Neuron (in vitro differentiated cells): ENCODE data around the gene TNFRSF1A.

Experiments
- H2AFZ ChIP-seq: one replicate; pipeline ENCODE4 v1.6.1; 2013; ENCODE audit warnings: low read depth, mild to moderate bottlenecking, inconsistent platforms, low read length, moderate library complexity
- H3K27me3 ChIP-seq: one replicate; pipeline ENCODE4 v1.6.1; 2013; ENCODE audit warnings: low read length; ENCODE audit not compliant: insufficient read depth
- H3K36me3 ChIP-seq: one replicate; pipeline ENCODE4 v1.6.1; 2013; ENCODE audit warnings: low read length; ENCODE audit not compliant: insufficient read depth
- H3K4me1 ChIP-seq: one replicate; pipeline ENCODE4 v1.6.1; 2013; ENCODE audit warnings: low read length; ENCODE audit not compliant: insufficient read depth
- H3K4me3 ChIP-seq: 2 replicates; pipeline ENCODE4 v1.5.1; 2013; ENCODE audit warnings: mild to moderate bottlenecking, low read length, moderate library complexity
- H3K9me3 ChIP-seq: one replicate; pipeline ENCODE4 v1.6.1; 2013; ENCODE audit warnings: low read length

TNFRSF1A gene

GRCh38 chr12:6341417-6342139, at the start of gene TNFRSF1A:
Gene TNFRSF1A, minus strand, starts transcription at chr12:6342076. Its CDS starts 262 bp downstream, at chr12:6341814.
- Histone ChIP-seq H3K36me3 (peaks cover 3% of the 10 kb centered on the region), H3K4me1 (peaks cover 48% of the 10 kb centered on the region), H3K9me3 (no peaks in the 10 kb centered on the region), H3K27me3 (no peaks in the 10 kb centered on the region), H2AFZ (peak within 1 kb of the TSS; percentile 66), H3K4me3 (peak within 1 kb of the TSS; percentile 78)

- H3K4me3 ChIP-seq: no peak overlapping the region
- peaks cover 4% of the 10 kb centered on the region for H3K27me3 ChIP-seq
- no peaks in the 10 kb centered on the region for H3K9me3 ChIP-seq
- no peaks in the 10 kb centered on the region for H3K36me3 ChIP-seq
- no peak overlapping the region for H2AFZ ChIP-seq
- no peaks in the 10 kb centered on the region for H3K4me1 ChIP-seq
Measured at GRCh38 chr12:6391013-6391412, 49.1 kb upstream of the TNFRSF1A start.

- H2AFZ ChIP-seq: no peak overlapping the region
- H3K36me3 ChIP-seq: no peaks in the 10 kb centered on the region
- H3K4me1 ChIP-seq: no peaks in the 10 kb centered on the region
- H3K9me3 ChIP-seq: no peaks in the 10 kb centered on the region
- peaks cover 4% of the 10 kb centered on the region for H3K27me3 ChIP-seq
- no peak overlapping the region for H3K4me3 ChIP-seq
Measured at GRCh38 chr12:6390084-6390799, 48.4 kb upstream of the TNFRSF1A start.

- Histone ChIP-seq H3K36me3 (no peaks in the 10 kb centered on the region), H3K9me3 (peaks cover 2% of the 10 kb centered on the region), H3K27me3 (peaks cover 2% of the 10 kb centered on the region), H2AFZ (no peak overlapping the region), H3K4me1 (no peaks in the 10 kb centered on the region), H3K4me3 (no peak overlapping the region)
Measured at GRCh38 chr12:6387541-6387940, 45.7 kb upstream of the TNFRSF1A start.

GRCh38 chr12:6386491-6386890, 44.6 kb upstream of the TNFRSF1A start:
- no peaks in the 10 kb centered on the region for H3K36me3 ChIP-seq
- no peak overlapping the region for H3K4me3 ChIP-seq
- H3K27me3 ChIP-seq: no peaks in the 10 kb centered on the region
- H3K4me1 ChIP-seq: peaks cover 2% of the 10 kb centered on the region
- H3K9me3 ChIP-seq: peaks cover 2% of the 10 kb centered on the region
- H2AFZ ChIP-seq: no peak overlapping the region

GRCh38 chr12:6386038-6386437, 44.2 kb upstream of the TNFRSF1A start:
- peaks cover 2% of the 10 kb centered on the region for H3K4me1 ChIP-seq
- H3K36me3 ChIP-seq: no peaks in the 10 kb centered on the region
- no peaks in the 10 kb centered on the region for H3K27me3 ChIP-seq
- H2AFZ ChIP-seq: no peak overlapping the region
- H3K9me3 ChIP-seq: peaks cover 2% of the 10 kb centered on the region
- no peak overlapping the region for H3K4me3 ChIP-seq

GRCh38 chr12:6384499-6385436, 42.9 kb upstream of the TNFRSF1A start:
- no peak overlapping the region for H3K4me3 ChIP-seq
- peaks cover 2% of the 10 kb centered on the region for H3K4me1 ChIP-seq
- H3K9me3 ChIP-seq: peaks cover 2% of the 10 kb centered on the region
- no peaks in the 10 kb centered on the region for H3K36me3 ChIP-seq
- H3K27me3 ChIP-seq: no peaks in the 10 kb centered on the region
- H2AFZ ChIP-seq: no peak overlapping the region

- Histone ChIP-seq H3K36me3 (no peaks in the 10 kb centered on the region), H3K9me3 (peaks cover 2% of the 10 kb centered on the region), H3K4me3 (no peak within 1 kb of the TSS), H3K4me1 (peaks cover 2% of the 10 kb centered on the region), H2AFZ (no peak within 1 kb of the TSS), H3K27me3 (no peaks in the 10 kb centered on the region)
Measured at GRCh38 chr12:6383572-6384498, 42.0 kb upstream of the TNFRSF1A start, which contains the start of gene LTBR. Gene LTBR, plus strand, starts transcription at chr12:6384162. Its CDS starts 197 bp downstream, at chr12:6384359.

- Histone ChIP-seq H2AFZ (no peak overlapping the region), H3K4me3 (no peak overlapping the region)
Measured at GRCh38 chr12:6382982-6383381, 41.1 kb upstream of the TNFRSF1A start.

GRCh38 chr12:6382371-6382770, 40.5 kb upstream of the TNFRSF1A start:
- peaks cover 8% of the 10 kb centered on the region for H3K4me1 ChIP-seq
- H3K4me3 ChIP-seq: no peak overlapping the region
- H2AFZ ChIP-seq: no peak overlapping the region
- peaks cover 2% of the 10 kb centered on the region for H3K9me3 ChIP-seq
- H3K36me3 ChIP-seq: no peaks in the 10 kb centered on the region
- H3K27me3 ChIP-seq: no peaks in the 10 kb centered on the region

More at GRCh38 chr12:6382982-6383381, 41.1 kb upstream of the TNFRSF1A start:
- H3K9me3 ChIP-seq: peaks cover 2% of the 10 kb centered on the region
- H3K27me3 ChIP-seq: no peaks in the 10 kb centered on the region
- peaks cover 4% of the 10 kb centered on the region for H3K4me1 ChIP-seq
- H3K36me3 ChIP-seq: no peaks in the 10 kb centered on the region

- no peak overlapping the region for H3K4me3 ChIP-seq
- no peaks in the 10 kb centered on the region for H3K36me3 ChIP-seq
- H3K4me1 ChIP-seq: peaks cover 27% of the 10 kb centered on the region
- H3K9me3 ChIP-seq: peaks cover 2% of the 10 kb centered on the region
- H3K27me3 ChIP-seq: no peaks in the 10 kb centered on the region
- H2AFZ ChIP-seq: no peak overlapping the region
Measured at GRCh38 chr12:6380141-6381121, 38.6 kb upstream of the TNFRSF1A start.
